ENCODE measurements around the gene PLD5.
"Not testable (repeated sequence)": the region's sequence is repeated elsewhere in the genome, so short reads cannot be mapped to it uniquely, and the experiment has no call there.

PLD5 gene

DNA sequence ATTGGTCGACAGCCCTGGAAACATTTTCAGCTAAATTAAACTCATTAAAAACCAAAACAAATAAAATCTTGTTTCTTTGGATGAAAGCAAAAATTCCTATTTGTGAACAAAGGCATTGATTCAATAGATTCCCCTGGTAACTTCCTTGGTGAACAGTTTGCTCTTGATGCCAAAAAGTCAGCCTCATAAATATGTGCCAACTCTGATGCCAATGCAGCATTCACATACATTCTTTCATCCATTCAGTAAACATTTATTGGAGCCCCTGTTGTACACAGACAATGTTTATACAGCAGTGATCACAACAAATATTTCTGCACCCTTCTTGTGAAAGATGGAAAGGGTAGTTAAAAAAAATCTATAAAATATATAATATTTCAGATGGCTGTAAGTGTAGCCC, 107.8 kb downstream of the PLD5 start:
- no peak for DNase-seq

DNA sequence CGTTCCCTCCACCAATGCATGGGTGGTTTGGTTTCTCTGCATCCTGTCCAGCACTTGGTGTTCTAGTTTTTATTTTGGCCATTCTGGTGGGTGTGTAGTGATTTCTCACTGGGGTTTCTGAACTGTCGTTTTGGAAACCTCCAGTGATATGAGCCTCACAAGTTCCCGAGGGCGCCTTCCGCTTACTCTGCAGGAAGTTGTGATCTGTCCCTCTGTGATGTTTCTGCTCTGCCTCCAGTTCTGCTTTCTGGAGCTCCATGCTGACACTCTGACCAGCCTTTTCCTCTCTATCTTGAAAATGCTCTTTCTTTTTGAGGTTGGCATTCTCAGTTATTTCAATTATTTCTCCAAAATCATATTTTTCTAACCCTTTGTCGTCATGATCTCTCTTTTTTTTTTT, 111.6 kb downstream of the PLD5 start:
- no peak for DNase-seq

DNA sequence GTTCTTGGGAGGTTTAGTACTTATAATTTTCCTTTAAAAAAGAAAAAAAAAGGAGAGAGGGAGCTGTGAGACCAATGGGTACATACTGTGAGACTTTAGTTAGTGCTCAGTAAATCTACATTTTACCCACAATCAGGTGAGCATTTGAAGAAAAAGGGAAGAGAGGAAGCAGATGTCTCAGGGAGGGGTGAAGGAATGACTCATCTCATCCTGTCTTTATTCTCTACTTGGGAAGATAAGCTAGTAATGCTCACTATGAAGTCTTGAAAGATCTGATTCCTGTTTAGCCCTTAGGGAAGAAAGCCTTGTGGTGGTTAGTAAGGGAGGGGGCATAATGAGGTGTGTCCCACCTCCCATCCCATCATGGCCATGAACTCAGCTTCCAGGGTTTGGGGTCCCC, 112.6 kb downstream of the PLD5 start:
- no peak for DNase-seq

DNA sequence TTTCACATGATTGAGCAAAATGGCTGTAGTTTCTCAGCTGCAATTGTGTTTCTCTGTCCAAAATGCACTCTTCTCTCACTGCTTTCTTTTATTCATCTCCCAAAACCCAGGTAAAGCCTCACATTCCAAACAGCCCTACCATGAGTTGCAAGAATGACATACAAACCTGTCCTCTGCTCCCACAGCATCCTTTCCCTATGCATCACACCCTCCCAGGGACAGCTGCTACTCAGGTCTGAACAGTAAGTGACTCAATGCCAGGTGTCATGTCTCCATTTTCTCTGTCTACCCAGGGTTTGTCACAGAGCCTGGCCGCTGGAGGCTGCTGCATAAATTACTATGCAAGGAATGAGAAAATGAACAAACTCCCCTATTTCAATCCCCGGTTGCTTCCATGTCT, 118.5 kb downstream of the PLD5 start:
- no peak for DNase-seq

DNA sequence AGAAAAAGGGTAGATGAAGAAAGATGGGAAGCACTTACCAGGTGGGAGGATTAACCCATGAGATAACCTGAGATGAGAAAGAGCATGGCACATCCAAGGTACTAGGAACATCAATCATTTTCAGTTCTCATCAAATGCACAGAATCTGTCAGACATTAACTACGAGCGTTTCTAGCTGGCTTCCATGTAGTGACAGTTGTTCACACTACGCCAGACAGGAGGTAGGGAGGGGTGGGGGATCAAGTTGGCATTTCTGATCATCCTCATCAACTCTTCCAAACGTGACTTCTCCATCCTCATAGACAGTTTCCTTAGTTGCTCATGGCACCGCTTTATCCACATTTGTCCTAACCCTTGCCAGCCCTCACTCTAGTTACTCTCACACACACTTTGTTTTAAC, 120.2 kb downstream of the PLD5 start:
- DNase-seq = no peak

DNA sequence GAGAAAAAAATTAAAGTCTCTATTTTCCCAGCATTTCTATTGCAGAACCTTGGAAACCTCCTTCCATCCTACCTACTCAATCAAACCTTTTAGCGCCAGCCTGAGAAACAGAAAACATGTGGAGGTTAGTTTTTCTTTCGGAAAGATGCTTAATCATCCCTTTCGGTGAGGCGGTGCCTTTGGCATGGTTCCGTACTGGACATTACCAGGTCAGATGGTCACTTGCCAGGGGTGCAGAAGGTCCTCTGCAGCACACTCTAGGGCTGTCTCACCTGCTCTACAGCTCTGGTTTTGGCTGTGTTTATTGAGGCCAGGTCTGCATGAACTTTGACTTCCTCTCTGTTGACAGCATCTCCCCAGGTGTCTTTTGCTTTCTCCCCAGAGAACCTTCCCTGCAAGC, 121.5 kb downstream of the PLD5 start:
- DNase-seq = no peak

DNA sequence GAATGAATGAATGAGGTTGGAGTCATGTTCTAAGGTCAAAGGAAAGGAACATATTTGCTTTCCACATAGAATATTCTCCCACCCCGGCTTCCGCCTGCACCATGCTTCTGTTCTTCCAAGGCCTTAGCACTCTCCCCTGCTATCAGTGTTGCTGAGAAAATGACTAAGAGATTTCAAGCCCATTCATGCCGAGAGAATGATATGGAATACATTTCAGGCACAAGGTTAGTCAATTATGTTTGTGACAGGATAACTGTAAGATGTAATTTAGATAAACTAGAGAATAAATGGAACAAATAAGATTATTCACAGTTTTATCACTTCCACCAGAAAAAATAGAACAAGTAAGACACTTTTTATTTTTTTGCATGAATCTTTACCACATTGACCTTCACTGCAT, 122.6 kb downstream of the PLD5 start:
- no peak for DNase-seq

DNA sequence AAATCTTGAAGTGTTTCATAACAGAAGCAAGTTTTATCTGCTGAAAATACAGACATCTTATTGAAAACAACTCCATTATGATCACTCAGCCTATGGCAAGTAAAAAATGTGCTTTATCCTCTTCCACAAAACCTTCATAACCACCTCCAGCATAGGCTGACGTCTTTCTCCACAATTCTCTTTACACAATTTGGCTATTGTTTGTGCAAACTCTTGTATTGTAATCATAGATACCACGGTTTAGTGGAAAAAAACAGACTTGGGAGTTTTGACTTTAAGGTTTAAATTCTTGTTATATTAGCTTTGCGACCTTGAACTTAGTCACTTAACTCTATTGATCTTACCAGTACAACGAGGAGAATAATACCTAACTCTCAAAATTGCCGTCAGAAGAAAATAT, 126.1 kb downstream of the PLD5 start:
- no peak for DNase-seq

DNA sequence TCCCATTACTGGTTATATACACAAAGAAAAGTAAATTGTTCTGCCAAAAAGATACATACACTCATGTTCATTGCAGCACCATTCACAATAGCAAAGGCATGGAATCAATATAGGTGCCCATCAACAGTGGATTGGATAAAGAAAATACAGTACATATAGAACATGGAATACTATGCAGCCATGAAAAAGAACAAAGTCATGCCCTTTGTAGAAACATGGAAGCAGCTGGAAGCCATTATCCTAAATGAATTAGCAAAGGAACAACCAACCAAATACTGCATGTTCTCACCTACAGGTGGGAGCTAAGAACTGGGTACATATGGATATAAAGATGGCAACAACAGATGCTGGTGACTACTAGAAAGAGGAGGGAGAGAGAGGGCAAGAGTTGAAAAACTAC, 132.6 kb downstream of the PLD5 start:
- no peak for DNase-seq

DNA sequence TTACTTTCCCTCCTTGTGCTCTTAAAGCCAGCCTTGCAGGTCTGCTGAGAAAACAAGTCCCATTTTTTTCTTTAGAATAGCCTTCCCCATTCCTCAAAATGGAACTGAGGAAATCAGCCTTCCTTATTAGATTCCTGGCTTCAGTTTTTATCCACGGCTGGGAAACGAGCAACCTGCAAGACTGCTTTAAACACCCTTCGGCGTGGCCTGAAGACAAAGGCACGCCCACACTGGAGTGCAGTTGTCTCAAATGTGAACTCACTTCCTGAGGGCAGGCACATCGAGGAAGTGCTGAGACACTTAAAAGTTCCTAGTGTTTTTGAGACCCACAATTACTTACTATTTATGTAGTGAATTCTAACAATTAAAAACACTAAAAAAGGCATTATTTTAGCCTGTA, 148.4 kb downstream of the PLD5 start:
- not testable (repeated sequence) for DNase-seq

DNA sequence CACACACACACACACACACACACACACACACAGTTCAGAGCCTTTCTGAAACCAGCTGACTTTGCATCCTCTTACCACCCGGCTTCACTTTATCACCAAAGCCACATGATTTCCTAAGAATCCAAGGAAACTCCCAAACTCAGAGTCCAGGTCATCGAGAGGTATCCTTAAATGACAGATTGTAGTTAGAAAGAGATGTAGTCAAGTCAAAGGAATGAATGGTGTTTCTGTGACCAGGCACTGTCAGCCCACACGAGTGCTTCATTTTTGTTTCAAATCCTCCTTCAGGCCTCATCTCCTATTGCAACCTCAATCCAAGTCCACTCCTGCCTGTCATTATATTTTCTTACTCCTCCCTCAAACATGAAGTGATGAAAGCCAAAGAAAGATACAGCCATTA, 174.1 kb downstream of the PLD5 start:
- not testable (repeated sequence) for DNase-seq

DNA sequence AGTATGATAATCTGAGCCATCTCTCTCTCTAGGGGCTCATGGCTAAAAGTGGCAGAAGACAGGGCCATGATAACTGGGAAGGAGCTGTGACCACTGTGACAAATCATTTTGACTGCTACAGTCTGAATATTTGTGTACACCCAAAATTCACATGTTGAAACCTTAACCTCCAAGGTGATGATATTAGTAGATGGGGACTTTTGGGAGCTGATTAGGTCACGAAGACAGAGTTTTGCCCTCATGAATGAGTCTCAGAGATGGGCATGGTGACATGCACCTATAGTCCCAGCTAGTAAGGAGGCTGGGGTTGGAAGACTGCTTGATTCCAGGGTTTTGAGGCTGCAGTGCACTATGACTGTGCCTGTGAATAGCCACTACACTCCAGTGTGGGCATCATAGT, 174.9 kb downstream of the PLD5 start:
- DNase-seq = no peak

DNA sequence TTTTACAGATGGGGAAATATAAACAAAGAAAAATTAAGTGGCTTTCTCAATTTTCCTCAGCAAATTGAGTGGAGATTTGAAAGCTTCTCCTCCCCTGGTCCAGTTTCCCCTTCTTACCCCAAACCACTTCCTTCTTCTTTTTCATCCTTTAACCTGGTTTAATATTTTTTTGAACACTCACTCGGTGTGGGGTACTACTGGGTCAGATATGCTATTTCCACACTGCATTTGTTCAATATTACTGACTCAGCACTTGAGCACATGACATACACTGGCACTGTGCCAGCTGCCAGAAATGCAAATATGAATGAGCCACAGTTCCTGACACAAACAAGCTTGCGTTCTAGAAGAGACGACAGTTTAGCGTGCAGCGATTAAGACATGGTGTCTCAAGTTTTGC, 193.6 kb downstream of the PLD5 start:
- DNase-seq = not testable (repeated sequence)

DNA sequence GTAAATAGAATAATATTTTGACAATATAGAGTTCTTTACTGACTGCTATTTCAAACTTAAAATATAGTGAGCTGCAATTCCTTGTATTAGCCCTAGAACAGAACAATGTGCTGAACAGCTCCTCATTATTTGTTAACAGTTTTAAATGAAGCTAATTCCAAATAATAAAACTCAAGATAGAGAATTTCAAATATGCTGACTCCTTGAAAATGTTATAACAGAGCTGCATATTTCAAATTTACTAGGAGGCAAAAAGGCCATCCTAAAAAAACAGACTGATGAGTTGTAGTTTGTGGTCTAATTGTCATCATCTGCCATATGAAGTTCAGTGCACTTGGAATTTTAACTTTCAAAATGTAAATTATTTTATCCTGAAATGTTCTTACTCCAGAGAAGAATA, 197.1 kb downstream of the PLD5 start:
- not testable (repeated sequence) for DNase-seq

DNA sequence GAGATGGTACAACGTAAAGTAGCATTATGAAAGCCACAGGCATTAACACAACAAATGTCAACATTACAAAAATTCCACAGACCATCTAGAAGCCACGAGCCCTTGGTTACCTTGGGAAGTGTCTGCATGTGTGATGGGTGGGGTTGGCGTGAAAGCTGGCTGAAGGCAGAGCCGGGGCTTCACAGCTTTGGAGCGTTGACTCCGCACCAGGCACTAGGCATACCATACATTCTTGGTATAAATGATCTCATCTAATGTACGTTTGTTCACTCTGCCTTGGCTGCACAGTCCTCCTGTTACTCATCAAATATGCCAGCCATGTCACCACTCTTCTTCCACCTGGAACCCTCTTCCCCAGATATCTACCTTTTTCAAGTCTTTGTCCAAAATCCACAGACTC, 202.5 kb downstream of the PLD5 start:
- DNase-seq = not testable (repeated sequence)

DNA sequence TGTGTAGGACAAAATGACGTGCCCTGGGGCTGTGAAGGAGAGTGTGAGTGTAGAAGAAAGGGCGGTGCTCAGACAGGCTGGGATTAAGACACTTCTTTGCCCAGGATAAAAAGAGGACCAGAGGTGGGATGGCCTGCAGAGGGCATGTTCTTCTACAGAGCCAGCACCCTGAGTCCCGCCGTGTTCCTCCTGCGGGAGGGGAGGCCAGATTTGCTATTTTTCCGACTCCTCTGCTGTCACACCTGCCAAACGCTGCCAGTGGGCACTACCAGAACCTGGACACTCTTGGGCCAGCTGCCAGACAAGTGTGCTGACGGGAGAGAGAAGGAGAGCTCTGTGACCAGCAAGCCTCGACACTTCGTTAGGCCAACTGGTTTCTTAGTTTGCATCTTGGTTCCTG, 206.4 kb downstream of the PLD5 start:
- no peak for DNase-seq

DNA sequence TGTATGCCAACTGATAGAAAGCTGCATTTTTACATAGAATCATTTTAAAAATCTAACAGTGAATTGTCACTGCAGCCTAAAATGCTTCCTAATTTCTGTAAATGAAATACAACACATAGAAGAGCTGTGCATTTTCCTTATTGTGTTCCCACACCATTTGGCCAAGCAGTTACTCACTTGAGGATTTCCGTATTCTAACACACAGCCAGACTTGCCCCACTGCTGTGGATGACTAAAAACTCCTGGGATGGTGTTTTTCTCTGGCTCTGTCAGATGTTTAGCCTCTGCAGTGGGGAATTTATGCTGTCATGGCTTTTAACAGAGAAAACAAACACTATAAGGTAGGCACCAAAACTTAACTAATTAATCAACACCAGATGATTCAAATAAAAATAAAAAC, 209.6 kb downstream of the PLD5 start:
- not testable (repeated sequence) for DNase-seq

DNA sequence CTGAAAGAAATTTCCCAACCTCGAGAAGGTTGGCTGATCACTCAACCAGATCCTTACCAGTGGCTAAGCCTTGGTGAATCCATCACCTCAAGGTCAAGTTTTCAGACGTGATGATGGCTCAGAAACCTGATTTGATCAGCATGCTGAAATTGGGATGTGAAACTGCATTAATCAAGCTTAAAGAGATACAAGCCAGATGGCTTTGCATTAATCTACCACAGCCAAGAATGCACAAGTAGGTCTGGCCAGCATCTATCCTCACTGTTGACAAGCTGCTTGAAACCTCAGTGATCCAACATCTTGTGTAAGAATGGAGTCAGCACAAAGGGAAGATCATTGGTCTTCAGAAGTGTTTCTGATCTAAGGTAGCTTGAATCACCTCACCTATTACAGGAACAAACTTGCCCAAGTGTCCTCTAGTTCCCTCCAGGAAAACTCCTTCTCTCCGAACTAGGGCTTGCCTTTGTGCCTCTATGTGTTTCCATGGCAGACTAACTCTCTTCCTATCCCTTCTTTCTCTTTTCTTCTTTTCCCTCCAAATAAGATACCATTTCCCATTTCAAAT, 210.3 kb downstream of the PLD5 start:
- not testable (repeated sequence) for DNase-seq

DNA sequence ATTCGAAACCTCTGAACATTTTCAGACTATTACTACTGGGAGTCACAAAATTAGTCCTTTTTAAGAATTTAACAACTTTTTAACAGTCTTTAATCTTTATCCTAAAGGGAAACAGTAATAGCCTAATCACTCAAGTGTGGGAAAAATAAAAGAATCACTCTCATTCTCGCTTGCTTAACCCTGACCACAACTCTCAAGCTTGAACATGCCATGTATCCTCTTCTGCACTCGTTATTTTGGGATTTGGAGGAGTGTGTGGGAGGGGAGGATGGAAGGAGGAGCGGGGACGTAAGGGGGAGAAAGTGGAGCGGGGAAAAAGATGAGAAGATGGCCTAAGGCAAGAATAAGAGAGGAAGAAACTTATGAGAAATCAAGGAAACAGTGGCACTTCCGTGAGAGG, 215.8 kb downstream of the PLD5 start:
- not testable (repeated sequence) for DNase-seq

DNA sequence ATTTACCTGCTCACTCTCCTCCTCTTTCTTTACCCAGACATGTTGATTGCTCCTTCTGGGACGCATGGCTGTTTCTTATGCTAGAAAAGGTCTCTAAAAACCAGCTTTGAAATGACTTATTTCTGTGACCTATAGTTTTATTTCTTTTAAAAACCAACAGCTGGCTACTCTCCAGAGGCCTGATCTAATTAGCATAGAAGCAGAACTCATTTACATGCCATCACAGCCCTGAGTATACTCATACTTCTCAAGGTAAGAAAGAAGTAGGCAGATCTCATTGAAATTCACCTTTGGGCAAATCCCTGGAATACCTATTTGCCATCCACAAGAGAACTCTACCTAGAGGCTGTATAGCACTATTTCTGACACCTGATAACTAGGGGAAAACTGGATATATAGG, 230.7 kb downstream of the PLD5 start:
- not testable (repeated sequence) for DNase-seq

DNA sequence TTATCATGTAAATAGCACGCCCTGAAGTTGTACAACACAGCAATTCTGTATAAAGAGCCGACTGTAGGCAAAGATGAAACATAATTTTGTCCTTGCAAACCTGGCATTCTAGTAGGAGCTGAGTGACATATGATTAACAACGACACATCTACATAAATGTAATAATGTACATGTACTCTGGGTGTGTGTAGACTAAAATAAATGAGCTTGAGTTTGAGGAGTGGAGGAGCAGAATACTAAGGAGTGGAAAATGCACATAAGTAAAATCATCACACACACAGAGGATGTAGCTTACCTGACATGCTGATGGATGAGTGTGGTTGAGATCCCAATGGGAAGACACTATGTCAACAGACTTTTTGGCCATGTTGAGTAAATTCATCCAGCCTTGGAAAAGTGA, 236.4 kb downstream of the PLD5 start:
- not testable (repeated sequence) for DNase-seq

DNA sequence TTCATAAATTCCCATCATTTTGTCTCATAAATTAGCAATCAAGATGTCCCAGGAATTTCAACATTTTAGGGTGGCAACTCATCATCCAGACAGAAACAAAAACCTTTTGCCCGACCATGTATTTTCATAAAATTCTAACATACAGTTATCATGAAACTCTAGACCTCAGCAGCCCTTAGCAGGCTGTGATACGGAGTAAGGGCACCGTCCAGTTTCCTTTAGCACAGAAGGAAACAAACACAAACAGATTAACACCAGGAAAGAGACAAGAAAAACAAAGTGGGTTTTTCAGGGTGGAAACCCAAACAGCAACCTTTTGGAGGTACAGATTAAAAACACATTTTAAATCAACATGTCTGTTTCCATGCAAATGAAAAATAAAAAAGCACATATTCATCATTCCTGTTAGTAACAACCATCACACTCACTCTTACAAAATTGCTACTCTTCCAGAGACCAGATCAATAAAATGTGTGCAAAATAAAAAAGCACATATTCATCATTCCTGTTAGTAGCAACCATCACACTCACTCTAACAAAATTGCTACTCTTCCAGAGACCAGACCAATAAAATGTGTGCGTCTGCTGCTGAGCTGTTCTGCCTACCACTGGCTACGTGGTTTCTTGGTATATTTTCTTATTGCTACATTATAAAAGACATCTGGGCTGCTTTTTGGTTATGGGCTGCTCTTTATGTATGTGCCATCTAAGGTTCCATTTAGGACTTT, 241.6 kb downstream of the PLD5 start:
- DNase-seq = not testable (repeated sequence)

DNA sequence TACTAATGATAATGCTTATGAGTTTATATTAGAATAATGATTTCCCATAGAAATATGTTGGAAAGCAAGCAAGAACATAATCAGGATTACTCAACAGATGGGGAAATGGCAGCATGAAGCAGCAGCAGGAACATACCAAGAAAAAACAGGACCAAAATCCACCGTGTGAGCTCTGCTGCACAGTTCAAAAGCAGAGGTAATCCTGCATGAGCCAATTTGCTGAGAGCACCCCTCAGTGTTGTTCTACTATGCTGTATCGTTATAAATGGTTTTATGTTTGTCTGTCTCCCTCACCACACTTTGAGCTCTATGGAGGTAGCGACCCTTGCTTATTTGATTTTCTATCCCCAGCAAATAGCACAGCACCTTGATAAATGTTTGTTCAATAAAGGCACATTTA, 246.1 kb downstream of the PLD5 start:
- DNase-seq = not testable (repeated sequence)

DNA sequence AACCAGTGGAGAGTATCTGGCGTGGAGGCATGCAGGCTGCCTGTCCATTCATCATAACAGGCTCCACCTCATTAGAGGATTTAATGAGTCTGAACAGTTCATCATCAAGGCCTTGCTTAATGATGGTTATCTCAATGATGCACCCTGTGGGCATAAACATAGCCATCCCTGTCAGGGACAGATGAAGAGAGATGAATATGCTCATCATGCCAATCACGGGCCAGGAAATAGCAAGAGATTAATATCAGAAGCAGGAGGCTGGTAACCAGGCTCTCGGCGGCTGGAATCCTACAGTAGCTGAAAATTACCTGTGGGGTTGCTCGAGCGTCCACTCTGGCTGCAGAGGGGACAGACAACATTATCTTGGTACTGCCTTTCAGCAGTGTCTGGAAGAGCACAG, 247.7 kb downstream of the PLD5 start:
- not testable (repeated sequence) for DNase-seq

DNA sequence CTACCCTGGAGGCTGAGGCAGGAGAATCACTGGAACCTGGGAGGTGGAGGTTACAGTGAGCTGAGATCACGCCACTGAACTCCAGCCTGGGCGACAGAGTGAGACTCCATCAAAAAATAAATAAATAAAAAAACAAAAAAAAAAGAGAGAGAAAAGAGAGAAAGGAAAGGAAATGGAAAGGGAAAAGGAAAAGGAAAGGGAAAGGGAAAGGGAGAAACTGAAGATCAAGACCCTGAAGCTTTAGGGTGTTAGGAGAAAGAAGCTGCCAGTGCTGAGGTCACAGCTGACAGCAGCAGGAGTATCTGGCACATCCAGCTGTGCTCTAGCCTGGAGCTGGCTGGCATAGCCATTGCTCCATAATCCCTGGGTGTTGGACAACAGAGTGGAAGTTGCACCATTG, 257.5 kb downstream of the PLD5 start:
- not testable (repeated sequence) for DNase-seq

Measured in DMS53 (cell line).